ENCODE measurements around the gene IFI6.

DNA sequence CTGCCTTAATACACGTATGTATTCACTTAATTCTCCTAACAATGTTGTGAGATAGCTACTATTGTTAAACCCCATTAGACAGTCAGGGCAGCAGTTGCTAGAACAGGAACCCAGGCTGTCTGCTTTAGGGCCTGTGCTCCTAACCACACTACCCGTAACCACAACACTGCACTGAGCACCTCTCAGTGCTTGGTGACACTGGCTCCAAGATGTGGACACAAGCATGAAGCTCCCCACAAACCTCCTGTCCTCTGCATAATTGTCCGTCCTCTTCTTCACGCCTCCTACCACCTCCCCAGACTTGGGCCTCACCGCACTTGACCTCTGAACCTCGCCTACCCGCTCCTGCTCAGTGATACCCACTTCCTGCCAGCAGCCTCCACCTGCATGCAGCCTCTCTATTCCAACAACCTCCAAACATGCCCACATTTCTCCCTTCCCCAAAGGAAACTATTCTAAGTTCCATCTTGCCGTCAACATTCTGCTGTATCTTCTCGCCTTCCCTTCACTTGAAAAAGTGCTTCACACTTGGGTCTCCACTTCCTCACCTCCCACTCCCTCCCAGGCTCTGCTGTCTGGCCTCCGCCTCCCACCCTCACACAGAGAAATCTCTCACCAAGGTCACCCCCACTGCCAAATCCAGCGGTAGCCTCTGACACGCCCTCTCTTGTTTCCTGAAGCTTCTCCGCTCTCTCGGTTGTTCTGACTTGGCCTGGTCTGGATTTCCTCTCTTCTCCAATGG, 53.5 kb downstream of the IFI6 start:
- TF ChIP-seq EZH2 (IDR thresholded peaks at IDR 0.05; ENCODE audit: insufficient read depth, low read length): no peak
- TF ChIP-seq, protein P1, sequence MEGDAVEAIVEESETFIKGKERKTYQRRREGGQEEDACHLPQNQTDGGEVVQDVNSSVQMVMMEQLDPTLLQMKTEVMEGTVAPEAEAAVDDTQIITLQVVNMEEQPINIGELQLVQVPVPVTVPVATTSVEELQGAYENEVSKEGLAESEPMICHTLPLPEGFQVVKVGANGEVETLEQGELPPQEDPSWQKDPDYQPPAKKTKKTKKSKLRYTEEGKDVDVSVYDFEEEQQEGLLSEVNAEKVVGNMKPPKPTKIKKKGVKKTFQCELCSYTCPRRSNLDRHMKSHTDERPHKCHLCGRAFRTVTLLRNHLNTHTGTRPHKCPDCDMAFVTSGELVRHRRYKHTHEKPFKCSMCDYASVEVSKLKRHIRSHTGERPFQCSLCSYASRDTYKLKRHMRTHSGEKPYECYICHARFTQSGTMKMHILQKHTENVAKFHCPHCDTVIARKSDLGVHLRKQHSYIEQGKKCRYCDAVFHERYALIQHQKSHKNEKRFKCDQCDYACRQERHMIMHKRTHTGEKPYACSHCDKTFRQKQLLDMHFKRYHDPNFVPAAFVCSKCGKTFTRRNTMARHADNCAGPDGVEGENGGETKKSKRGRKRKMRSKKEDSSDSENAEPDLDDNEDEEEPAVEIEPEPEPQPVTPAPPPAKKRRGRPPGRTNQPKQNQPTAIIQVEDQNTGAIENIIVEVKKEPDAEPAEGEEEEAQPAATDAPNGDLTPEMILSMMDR (IDR thresholded peaks at IDR 0.05; ENCODE audit: insufficient read depth, low read depth, low read length): no peak
